GM21825 (cell line): Measurements from ENCODE around the gene HBM.
"Not testable (repeated sequence)": the region's sequence is repeated elsewhere in the genome, so short reads cannot be mapped to it uniquely, and the experiment has no call there.

ENCODE experiments used
- ATAC-seq: cut with Tn5 transposase; IDR thresholded peaks from one replicate; pipeline ENCODE4 v1.9.1; 2021; ENCODE audit warnings: mild to moderate bottlenecking, moderate library complexity; ENCODE audit not compliant: unreplicated experiment

The HBM gene, protein sequence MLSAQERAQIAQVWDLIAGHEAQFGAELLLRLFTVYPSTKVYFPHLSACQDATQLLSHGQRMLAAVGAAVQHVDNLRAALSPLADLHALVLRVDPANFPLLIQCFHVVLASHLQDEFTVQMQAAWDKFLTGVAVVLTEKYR

DNA sequence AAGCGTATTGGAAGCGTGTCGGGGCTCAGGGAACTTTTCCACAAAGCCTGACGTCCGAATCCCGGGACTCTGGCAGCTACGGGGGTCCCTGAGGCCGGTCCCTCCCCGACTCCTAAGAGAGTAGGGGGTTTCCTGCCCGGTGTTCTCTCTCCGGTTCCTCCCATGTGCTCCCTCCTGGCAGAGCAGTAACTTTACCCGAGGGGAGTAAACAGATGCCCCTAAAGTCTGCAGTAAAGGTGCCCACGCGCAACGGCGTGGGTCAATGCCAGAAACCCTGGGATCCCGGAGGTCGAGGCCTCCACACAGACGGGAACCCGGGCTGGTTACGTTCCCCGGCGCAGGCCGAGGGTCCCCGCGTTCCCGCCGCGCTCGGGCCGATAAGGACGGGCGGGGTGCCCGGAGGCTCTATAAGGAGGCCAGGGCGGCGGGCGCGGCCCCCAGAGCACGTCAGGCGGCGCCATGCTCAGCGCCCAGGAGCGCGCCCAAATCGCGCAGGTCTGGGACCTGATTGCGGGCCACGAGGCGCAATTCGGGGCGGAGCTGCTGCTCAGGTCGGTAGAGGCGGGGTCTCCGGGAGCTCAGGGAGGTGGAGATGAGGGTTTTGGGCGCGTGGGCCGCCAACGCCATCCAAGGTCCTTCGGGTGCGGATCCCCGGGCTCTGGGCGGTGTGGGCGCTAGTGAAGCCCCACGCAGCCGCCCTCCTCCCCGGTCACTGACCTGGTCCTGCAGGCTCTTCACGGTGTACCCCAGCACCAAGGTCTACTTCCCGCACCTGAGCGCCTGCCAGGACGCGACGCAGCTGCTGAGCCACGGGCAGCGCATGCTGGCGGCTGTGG lies at the start of gene HBM:
HBM (plus strand) TSS at position 440 of the 836 bp plus-strand sequence; CDS start at position 460, 20 bp downstream.
- no peak for ATAC-seq

DNA sequence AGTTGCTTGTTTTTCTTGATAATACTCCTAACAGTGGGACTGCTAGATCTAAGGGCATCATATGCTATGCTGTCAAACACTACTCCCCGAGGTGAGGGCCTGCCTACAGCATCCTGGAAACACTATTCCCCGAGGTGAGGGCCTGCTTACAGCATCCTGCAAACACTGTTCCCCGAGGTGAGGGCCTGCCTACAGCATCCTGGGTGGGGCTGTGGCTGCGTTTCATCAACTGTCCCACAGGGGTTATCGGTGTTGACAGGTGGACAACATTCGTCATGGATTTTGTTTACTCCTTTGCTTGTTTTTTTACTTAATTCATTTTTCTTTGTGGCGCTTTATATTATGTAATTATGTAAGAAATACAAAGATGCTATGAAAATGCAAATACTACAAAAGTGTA lies 49.8 kb upstream of the HBM start:
- ATAC-seq = no peak

DNA sequence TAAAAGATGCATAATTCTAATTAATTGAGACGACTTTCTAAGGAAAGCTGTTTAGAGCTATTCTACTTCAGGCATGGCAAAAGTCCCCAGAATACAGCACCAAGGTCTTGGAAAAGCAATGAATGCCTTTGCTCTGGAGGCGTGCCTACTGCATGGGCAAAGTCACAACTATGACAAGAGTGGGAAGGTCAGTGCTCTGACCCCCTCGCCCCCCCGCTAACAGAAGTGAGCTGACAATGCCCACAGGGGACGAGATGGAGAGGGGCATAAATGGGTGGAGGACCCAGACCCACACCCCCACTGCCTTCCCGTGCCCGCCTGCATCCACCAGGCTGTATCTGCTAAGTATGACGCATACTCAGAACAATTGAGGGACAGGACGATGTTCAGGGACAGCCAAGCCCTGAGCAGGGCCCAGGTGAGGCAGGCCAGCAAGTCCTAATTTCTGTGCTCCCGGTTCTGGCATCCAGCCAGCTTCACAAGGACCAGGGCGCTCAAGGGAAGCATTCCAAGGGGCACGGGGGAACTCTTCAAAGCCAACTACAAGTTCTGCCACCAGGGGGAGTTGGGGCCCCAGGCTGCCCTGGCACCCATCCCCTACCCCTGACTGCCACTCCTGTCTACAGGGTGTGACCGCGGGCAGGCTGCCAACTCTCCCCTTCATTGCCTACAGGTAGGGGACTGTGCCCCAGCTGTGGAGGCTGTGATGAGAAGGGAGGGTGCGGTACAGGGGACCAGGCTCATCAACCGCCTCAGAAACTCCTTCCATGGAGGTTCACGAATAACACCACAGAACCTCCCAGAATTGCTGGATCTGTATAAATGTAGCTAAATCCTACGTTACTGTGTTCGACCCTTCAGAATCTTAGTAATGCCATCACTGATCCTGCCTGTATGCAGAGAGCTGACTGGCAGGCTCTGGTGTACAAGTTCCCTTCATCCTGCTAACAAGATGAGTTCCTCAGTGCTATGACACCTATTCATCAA lies 48.1 kb upstream of the HBM start:
- no peak for ATAC-seq

DNA sequence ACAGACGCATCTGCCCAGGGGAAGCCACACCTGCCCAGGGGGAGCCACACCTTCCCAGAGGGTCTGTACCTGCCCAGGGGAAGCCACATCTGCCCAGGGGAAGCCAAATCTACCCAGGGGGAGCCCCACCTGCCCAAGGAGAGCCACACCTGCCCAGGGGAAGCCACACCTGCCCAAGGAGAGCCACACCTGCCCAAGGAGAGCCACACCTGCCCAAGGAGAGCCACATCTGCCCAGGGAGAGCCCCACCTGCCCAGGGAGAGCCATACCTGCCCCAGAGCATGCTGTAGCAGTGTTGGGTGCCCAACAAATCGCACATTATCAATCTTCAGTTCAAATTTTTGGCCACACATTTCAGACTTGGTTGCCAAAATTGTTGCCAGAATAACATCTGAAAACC lies 46.9 kb upstream of the HBM start:
- no peak for ATAC-seq

DNA sequence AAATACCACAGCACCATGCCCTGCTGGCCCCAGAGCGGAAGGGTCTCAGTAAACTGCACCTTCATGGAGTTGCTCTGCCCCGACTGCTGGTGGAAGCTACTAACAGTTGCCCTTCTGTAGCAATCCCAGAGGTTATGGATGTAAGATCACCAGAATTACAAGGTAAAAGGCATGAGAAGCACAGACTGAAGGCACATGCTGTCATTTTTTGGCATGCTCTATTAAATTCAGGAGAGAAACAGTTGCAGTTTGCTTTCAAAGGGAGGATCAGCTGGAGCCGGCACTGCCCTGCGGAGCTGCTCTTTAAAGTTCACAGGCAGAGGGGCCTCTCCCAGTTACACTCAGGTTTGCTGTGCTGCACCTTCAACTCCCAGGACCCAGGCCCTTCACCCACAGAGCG lies 46.5 kb upstream of the HBM start:
- ATAC-seq = no peak

DNA sequence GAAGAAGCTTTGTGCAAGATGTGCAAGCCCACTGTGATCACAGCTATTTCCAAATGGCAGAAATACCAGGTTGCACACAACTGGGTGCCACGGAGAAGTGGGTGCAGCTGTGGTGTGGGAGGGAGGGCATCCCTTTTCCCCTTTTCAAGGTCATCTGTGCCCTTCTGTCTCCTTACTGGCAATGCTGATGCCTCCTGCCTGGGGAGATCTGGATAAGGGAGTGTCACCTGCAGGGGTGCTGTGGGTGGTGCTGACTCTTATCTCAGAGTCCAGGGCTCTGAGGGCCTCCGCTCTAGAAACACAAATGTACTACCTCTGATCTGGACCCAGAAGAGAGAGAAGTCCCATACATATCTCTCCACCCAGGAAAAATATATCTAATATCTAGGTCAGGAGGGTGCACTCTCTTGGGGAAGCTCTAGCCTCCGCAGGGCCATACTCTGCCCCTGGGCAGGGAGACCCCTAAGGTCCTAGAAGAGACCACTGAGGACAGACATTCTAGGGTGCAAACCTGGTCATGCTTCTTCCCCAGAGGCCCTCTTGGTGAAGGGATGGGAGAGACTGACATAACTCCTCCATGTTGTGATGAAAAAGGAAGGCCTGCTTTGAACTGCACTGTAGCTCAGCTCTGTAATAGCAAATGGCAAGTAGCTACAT lies 45.8 kb upstream of the HBM start:
- ATAC-seq = no peak

DNA sequence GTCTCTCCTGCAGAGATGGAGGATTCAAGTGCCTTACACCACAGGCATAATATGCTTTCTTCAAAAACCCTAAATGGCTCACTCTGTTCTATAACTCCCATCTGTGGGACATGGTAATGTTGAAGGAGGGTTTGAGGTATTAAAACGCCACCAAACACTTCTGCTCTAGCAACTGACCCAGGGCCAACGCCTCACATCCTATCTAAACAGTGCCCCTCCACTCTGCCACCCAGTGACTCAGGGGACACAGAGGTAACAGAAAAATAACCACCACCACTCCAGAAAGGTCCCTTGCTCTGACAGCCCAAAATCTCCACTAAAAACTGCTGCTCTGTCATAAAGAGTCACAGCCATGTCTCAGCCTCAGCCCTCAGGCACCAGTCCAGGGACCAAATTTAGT lies 45.0 kb upstream of the HBM start:
- ATAC-seq = no peak

DNA sequence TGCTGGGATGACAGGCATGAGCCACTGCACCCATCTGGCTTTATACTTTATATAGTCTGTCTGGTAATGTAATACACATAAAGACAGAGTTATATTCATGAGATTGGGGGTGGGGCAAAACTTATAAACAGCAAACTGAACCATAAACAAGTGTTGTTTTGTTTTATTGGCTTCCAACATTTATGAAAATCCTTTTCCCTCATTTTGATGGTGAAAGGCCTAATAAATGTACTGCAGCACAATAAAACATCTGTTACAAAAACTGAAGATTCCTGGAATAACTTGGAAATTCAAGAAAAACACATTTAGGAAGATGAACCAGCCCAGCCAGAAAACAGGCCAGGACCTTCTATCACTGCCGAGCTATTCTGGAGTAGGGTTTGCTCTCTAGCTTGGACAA lies 43.4 kb upstream of the HBM start:
- no peak for ATAC-seq

DNA sequence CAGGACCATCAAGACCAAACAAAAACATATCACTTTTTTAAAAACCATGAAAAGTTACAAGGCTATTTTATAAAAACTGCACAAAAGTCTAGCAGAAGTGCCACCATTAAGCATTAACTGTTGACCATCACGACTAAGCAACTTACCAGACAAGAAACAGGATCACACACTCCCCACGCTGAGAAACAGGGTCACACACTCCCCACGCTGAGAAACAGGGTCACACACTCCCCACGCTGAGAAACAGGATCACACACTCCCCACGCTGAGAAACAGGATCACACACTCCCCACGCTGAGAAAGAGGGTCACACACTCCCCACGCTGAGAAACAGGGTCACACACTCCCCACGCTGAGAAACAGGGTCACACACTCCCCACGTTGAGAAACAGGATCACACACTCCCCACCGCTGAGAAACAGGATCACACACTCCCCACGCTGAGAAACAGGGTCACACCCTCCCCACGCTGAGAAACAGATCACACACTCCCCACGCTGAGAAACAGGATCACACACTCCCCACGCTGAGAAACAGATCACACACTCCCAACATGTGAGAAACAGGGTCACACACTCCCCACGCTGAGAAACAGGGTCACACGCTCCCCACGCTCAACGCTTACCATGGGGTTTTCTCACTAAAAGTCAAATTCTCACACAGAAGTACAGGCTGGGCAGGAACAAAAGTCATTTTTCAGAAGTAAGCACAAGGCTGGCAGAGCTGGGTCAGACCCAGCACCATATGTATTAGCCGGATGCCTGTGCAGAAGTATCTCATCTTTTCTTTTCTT lies 42.0 kb upstream of the HBM start:
- ATAC-seq = not testable (repeated sequence)

DNA sequence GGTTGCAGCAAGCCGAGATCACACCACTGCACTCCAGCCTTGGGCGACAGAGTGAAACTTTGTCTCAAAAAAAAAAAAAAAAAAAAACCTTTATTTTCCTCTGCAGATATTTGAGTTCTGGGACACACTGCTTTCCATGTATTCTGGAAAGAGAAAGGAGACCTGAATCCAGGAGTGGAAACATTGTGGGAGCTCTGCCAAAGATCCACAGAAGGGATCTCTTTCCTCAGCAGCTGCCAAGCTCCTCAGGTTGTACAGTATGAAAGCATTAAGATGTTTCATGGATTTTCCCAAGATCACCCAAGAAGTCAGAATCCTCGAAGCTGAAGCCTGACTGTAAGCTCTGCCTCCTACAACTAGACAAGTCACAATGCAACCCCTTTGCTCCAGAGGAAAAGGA lies 40.8 kb upstream of the HBM start:
- ATAC-seq = no peak

DNA sequence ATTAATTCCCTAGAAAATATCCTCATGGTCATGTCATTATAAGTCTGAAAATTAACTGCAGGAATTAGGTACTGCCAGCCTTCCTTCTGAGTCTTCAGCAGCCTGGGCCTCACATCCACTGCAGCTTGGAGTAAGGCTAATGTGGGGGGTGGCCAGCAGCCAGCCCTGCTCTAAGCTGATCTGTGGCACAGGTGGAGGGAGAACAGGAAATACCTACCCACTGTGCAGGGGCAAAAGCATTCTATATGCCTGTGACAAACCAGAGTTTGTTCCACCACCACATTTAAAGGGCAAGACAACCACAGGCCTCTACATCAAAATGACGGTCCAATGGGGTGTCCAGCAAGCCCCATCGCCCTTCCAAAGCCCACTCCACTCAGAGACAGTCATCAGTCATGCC lies 36.7 kb upstream of the HBM start:
- ATAC-seq = no peak

DNA sequence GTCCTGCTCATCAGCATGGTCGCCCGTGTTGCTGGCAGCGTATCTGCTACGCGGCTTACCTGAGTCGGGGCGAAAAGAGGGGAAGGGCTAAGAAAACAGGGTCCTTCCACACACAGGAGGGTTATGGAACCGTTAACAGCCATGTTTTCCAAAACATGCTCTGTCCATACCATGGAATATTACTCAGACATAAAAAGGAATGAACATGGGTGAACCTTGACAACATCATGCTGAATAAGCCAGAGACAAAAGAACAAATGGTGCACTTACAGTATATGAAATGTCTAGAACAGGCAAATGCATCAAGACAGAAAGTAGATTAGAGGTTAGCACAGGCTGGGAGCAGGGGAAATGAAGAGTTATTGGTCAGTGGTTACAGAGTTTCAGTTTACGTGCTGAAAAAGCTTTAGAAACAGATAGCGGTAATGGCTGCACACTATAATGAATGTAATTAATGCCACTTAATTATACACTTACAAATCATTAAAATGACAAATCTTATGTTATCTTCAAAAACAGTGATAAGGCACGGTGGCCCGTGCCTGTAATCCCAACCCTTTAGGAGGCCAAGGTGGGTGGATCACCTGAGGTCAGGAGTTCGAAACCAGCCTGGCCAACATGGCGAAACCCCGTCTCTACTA lies 35.1 kb upstream of the HBM start:
- ATAC-seq = no peak

DNA sequence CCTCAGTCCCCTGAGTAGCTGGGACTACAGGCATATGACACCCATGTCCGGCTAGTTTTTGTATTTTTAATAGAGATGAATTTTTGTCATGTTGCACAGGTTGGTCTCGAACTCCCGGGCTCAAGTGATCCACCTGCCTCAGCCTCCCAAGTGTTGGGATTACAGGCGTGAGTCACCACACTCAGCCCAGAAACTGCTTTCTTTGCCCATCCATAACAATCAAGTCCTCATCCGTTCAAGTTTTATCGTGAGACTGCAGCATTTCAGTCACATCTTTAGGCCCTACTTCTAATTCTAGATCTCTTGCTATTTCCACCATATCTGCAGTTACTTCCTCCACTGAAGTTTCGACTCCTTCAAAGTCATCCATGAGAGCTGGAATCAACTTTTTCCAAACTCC lies 33.7 kb upstream of the HBM start:
- ATAC-seq = no peak

DNA sequence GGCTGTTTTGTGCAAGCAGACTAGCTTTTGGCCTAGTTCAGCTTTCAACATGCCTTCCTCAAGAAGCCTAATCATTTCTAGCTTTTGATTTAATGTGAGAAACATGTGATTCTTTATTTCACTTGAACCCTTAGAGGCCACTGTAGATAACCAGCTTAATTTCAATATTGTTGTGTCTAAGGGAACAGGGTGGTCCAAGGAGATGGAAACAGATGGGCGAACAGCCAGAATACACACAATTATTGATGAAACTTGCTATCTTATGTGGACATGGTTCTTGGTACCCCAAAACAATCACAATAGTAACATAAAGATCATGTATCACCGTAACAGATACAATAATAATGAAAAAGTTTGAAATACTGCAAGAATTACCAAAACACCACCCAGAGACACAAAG lies 32.1 kb upstream of the HBM start:
- no peak for ATAC-seq

DNA sequence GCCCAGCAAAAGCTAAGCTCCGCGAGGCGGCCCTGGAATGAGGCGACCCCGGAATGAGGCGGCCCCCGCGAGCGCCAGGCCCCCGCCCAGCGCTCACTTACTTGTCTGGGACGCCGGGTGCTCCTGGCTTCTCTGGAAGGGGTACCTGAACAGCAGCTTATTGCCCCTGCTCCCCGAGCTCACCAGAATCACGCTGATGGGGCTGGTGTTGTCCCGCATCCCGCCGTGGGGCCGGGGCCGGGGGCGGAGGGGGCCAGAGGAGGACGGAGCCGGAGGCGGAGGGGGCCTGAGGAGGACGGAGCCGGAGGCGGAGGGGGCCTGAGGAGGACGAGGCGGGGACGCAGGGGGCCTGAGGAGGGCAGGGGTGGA lies 27.7 kb upstream of the HBM start:
- no peak for ATAC-seq

DNA sequence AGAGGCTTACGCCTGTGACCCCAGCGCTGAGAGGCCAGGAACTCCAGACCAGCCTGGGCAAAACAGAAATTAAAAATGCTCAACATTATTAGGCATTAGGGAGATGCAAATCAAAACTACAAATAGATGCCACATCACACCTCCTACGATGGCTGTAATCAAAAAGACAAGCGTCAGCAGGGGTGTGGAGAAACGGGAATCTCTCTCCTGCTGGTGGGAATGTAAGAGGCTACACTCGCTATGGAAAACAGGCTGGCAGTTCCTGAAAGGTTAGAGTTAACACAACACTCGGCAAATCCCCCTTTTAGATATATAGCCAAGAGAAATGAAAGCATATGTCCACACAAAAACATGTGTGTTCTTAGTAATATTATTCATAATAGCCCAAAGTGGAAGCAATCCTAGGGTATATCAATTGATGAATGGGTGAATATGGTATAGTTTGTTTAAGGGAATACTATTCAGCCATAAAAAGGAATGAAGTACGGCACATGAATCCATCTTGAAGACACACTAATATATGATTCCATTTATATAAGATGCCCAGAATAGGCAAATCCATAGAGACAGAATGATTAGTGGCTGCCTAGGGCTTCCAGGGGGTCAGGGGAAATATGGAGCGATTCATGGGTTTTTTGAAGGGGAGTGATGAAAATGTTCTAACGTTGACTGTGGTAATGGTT lies 25.5 kb upstream of the HBM start:
- no peak for ATAC-seq

DNA sequence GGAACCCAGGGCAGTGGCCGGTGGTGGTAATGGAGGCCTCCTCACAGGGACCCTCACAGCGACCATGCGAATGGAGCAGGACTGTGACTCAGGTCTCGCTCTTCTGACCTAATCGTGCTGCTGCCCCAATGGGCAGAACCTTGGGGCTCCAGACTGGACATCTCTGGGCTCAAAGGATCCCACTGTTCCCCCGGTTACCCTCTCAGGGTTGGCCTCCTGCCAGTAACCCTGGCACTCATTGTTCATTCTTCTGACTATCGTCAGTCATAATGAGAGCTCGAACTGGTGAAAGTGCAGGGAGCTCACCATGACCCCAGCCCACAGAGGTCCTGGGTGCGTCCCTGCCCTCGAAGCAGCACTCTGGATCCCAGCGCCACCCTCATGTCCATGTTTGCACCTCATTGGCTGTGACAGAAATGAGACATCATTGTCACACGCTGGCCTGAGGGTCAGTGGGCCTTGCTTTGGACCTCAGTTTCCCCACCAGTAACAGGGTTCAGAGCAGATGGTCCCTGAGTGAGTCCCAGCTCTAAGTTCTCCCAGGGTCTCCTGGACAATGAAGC lies 23.3 kb upstream of the HBM start:
- no peak for ATAC-seq

DNA sequence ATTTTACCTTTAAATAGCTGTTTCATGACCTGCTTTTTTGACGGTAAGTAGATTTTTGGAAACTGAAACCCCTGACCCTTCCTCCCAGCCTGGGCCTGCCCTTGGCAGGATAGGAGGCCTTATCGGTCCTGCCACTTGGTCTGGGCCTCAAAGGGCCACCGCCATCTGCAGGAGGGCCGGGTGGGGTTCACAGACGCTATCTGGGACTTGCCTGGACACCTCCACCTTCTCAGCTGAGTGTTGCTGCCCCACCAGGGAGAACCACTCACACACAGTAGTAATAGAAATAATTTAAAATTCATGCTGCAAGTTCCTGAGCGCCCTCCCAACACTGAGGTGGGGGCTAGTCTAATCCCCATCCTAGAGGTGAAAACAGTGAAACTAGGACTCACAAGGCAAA lies 22.7 kb upstream of the HBM start:
- no peak for ATAC-seq

DNA sequence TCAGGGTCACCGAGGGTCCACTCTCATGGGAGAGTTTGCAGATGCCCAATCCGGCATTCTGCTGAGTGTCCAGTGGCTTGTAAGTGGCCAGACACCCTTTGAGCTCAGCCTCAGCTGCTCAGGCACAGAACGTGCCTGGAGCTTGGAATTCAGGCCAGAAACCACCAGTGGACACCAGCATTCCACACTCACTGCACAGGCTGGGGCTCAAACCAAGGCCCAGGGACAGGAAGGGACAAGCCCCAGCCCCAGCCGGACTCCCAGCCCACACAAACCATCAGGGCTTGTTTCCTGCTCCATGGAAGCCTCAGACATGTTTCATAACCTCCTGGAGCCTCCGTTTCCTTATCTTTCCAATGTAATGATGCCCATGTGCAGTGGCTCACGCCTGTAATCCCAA lies 22.3 kb upstream of the HBM start:
- ATAC-seq = no peak
